PC-3 (cell line): ENCODE measurements around the gene HECW1. TPM values are rescaled to one million over a fixed set of nuclear protein-coding genes. Genes with fewer than 3 reads are reported as not detected.

Experiments
- ATAC-seq: fragments of 200-7000 bp; cut with Tn5 transposase; 2 replicates; pipeline ENCODE4 v1.9.1; 2020; ENCODE audit warnings: mild to moderate bottlenecking, moderate library complexity
- BruUV-seq: library from RNA; stranded (reverse); fragments of 400-500 nt; replicated peaks from 2 replicates; lab custom pipeline; 2021; lab: Mats Ljungman, UMichigan
- CTCF ChIA-PET: fragments of 300-600 bp; sonication (Branson Sonifier 250); formaldehyde crosslinking; loops from one replicate; lab custom pipeline; 2022; ENCODE audit warnings: antibody characterized with exemption; lab: Charles Lee
- POLR2A ChIA-PET: fragments of 300-600 bp; sonication (Branson Sonifier 250); formaldehyde crosslinking; loops from one replicate; lab custom pipeline; 2022; ENCODE audit warnings: antibody characterized with exemption; ENCODE audit not compliant: unreplicated experiment; lab: Charles Lee
- DNase-seq: peaks from one replicate; pipeline ENCODE4 v3.0.0-alpha.2; 2015
- H2AFZ ChIP-seq: fragments of 300-600 bp; sonication (generic); 2 replicates; pipeline ENCODE4 v1.6.0; 2016; ENCODE audit warnings: antibody characterized with exemption, low read length
- H3F3A ChIP-seq: fragments of 300-600 bp; sonication (generic); one replicate; pipeline ENCODE4 v1.6.0; 2017; ENCODE audit warnings: antibody characterized with exemption, low read length, control low read depth, mild to moderate bottlenecking; ENCODE audit not compliant: unreplicated experiment
- H3K27ac ChIP-seq: fragments of 300-600 bp; sonication (generic); 2 replicates; pipeline ENCODE4 v1.5.1; 2016; ENCODE audit warnings: mild to moderate bottlenecking, low read length
- H3K27me3 ChIP-seq: fragments of 300-600 bp; sonication (generic); 2 replicates; pipeline ENCODE4 v1.6.1; 2016; ENCODE audit warnings: low read length, mixed read lengths
- H3K36me3 ChIP-seq: fragments of 300-600 bp; sonication (generic); 2 replicates; pipeline ENCODE4 v1.6.1; 2016; ENCODE audit warnings: low read depth, mixed run types, low read length, mixed read lengths
- H3K4me1 ChIP-seq: fragments of 300-600 bp; sonication (generic); 2 replicates; pipeline ENCODE4 v1.5.1; 2016; ENCODE audit warnings: low read length; ENCODE audit not compliant: insufficient read depth
- H3K4me2 ChIP-seq: fragments of 300-600 bp; sonication (generic); 2 replicates; pipeline ENCODE4 v1.6.0; 2016; ENCODE audit warnings: low read length
- H3K4me3 ChIP-seq: fragments of 300-600 bp; sonication (generic); 2 replicates; pipeline ENCODE4 v1.5.1; 2016; ENCODE audit warnings: mild to moderate bottlenecking, low read length, mixed read lengths
- H3K79me2 ChIP-seq: fragments of 300-600 bp; sonication (generic); 2 replicates; pipeline ENCODE4 v1.6.1; 2017; ENCODE audit warnings: low read length, mixed read lengths
- H3K9ac ChIP-seq: fragments of 300-600 bp; sonication (generic); 2 replicates; pipeline ENCODE4 v1.6.0; 2016; ENCODE audit warnings: mild to moderate bottlenecking, low read length
- H3K9me2 ChIP-seq: fragments of 300-600 bp; sonication (generic); replicated peaks from 2 replicates; pipeline ENCODE4 v1.6.1; 2016; ENCODE audit warnings: mixed run types, low read length, mixed read lengths
- H3K9me3 ChIP-seq: fragments of 300-600 bp; sonication (generic); 2 replicates; pipeline ENCODE4 v1.6.1; 2016; ENCODE audit warnings: low read length, mixed read lengths
- H4K20me1 ChIP-seq: fragments of 300-600 bp; sonication (generic); 2 replicates; pipeline ENCODE4 v1.6.1; 2016; ENCODE audit warnings: low read length, mixed read lengths
- EZH2 ChIP-seq: fragments of 300-600 bp; sonication (generic); IDR thresholded peaks from one replicate; pipeline ENCODE4 v1.6.1; 2017; ENCODE audit warnings: antibody characterized with exemption, mild to moderate bottlenecking, low read length; ENCODE audit not compliant: unreplicated experiment
- EZH2phosphoT487 ChIP-seq: fragments of 300-600 bp; sonication (generic); IDR thresholded peaks from 2 replicates; pipeline ENCODE4 v1.6.1; 2018; ENCODE audit warnings: mild to moderate bottlenecking, antibody characterized with exemption, low read length, borderline replicate concordance
- intact Hi-C: fragments of 100-400 bp; cut with micrococcal nuclease; formaldehyde crosslinking; loops from 2 replicates; pipeline ENCODE4 v1.9.0; 2023
- total RNA-seq: library from RNA; depleted of rRNA; stranded (reverse); fragments of >200 nt; gene quantifications from 2 replicates; pipeline ENCODE4 v1.2.3, GENCODE V29; 2014
- TF ChIP-seq, protein P1 (sequence below): fragments of 300-600 bp; sonication (generic); conservative IDR thresholded peaks from 2 replicates; pipeline ENCODE4 v1.5.1; 2017; ENCODE audit warnings: antibody characterized with exemption, low read depth, mild to moderate bottlenecking, low read length

Gene HECW1
- total RNA-seq, 1 experiment from 2014 or later: 3.0 TPM

DNA sequence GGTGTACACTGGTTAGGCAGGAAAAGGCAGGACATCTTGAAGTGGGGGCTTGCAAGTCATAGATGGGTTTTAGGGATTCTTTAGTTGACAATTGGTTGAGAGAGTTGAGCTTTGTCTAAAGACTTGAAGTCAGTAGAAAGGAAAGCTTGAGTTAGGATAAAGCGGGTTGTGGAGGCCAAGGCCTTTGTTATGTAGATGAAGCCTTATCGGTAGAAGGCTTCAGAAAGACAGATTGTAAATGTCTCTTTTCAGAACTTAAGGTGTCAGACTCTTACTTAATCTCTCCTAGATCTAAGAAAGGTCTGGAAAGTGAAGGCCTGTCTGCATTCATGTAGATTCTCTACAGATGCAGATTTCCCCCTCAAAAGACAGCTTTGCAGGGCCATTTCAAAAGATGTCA lies 177.4 kb downstream of the HECW1 start:
- Histone ChIP-seq H3K4me2 (no peak overlapping the region), H3K27me3 (no peaks in the 10 kb centered on the region), H3K79me2 (no peaks in the 10 kb centered on the region), H4K20me1 (no peaks in the 10 kb centered on the region), H3K4me1 (peaks cover 10% of the 10 kb centered on the region), H3K36me3 (no peaks in the 10 kb centered on the region), H3K9ac (no peak overlapping the region), H3K9me2 (no peaks in the 10 kb centered on the region), H3K4me3 (no peak overlapping the region), H2AFZ (no peak overlapping the region), H3K27ac (no peak overlapping the region), H3K9me3 (peaks cover 10% of the 10 kb centered on the region; the same call in 1 of the 2 replicates), H3F3A (no peaks in the 10 kb centered on the region)
- intact Hi-C loops: no loop called here
- POLR2A ChIA-PET: no interaction called here
- no TSS peak for BruUV-seq
- ATAC-seq (no peak), DNase-seq (no peak)
- TF ChIP-seq EZH2phosphoT487 (no peak), EZH2 (no peak)
- TF ChIP-seq, protein P1, sequence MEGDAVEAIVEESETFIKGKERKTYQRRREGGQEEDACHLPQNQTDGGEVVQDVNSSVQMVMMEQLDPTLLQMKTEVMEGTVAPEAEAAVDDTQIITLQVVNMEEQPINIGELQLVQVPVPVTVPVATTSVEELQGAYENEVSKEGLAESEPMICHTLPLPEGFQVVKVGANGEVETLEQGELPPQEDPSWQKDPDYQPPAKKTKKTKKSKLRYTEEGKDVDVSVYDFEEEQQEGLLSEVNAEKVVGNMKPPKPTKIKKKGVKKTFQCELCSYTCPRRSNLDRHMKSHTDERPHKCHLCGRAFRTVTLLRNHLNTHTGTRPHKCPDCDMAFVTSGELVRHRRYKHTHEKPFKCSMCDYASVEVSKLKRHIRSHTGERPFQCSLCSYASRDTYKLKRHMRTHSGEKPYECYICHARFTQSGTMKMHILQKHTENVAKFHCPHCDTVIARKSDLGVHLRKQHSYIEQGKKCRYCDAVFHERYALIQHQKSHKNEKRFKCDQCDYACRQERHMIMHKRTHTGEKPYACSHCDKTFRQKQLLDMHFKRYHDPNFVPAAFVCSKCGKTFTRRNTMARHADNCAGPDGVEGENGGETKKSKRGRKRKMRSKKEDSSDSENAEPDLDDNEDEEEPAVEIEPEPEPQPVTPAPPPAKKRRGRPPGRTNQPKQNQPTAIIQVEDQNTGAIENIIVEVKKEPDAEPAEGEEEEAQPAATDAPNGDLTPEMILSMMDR: no peak
- CTCF ChIA-PET: no interaction called here

DNA sequence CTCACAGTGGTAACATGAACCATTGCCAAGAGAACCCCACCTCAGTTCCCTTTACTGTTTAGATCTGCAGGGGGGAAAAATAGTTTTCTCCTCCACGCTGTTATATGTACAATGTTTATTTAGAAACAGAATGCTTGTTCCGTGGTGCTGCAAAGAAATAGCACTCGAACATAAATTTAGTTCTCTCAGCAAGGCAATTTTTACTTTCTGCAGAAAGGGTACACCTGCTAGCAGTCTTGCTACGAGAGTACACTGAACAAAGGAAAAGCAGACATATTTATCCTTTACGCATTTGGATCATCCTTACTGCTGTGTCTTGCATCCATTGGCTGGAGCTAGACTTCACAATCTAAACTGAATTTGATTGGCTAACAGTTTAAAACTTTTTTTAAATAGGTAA lies 178.5 kb downstream of the HECW1 start:
- H3K36me3 ChIP-seq: no peaks in the 10 kb centered on the region
- H4K20me1 ChIP-seq: no peaks in the 10 kb centered on the region
- no peak overlapping the region for H3K9ac ChIP-seq
- no peak overlapping the region for H2AFZ ChIP-seq
- ChIA-PET CTCF (no interaction called here), POLR2A (no interaction called here)
- no peak overlapping the region for H3K4me3 ChIP-seq
- no peak overlapping the region for H3K4me2 ChIP-seq
- H3K27ac ChIP-seq: no peak overlapping the region
- H3K79me2 ChIP-seq: no peaks in the 10 kb centered on the region
- no peaks in the 10 kb centered on the region for H3K9me2 ChIP-seq
- no TSS peak for BruUV-seq
- peaks cover 11% of the 10 kb centered on the region for H3K4me1 ChIP-seq
- H3K27me3 ChIP-seq: no peaks in the 10 kb centered on the region
- no peaks in the 10 kb centered on the region for H3F3A ChIP-seq
- peaks cover 10% of the 10 kb centered on the region; the same call in 1 of the 2 replicates for H3K9me3 ChIP-seq
- intact Hi-C loops: no loop called here
- ATAC-seq (no peak), DNase-seq (no peak)
- TF ChIP-seq, protein P1: no peak
- no peak for TF ChIP-seq EZH2phosphoT487

- Histone ChIP-seq H3K4me3 (no peak overlapping the region), H3K9me2 (no peaks in the 10 kb centered on the region), H3K9me3 (peaks cover 10% of the 10 kb centered on the region; the same call in 1 of the 2 replicates), H3K79me2 (no peaks in the 10 kb centered on the region), H2AFZ (no peak overlapping the region), H3K4me1 (peaks cover 11% of the 10 kb centered on the region), H3K9ac (no peak overlapping the region), H3K27ac (no peak overlapping the region), H3K36me3 (no peaks in the 10 kb centered on the region), H3K4me2 (no peak overlapping the region), H3F3A (no peaks in the 10 kb centered on the region), H3K27me3 (no peaks in the 10 kb centered on the region), H4K20me1 (no peaks in the 10 kb centered on the region)
- CTCF ChIA-PET: no interaction called here
- BruUV-seq: no TSS peak
- intact Hi-C loops: no loop called here
- DNase-seq: no peak
- no peak for ATAC-seq
- POLR2A ChIA-PET: no interaction called here
- TF ChIP-seq, protein P1: no peak
Measured at GRCh38 chr7:43291789-43292188, 179.3 kb downstream of the HECW1 start.
